GM18907 (cell line): Measurements from ENCODE around the gene DNMT3L.
"Not testable (repeated sequence)": the region's sequence is repeated elsewhere in the genome, so short reads cannot be mapped to it uniquely, and the experiment has no call there.

Experiments used
- ATAC-seq: cut with Tn5 transposase; IDR thresholded peaks from one replicate; pipeline ENCODE4 v1.9.1; 2021; ENCODE audit warnings: mild to moderate bottlenecking, moderate library complexity; ENCODE audit not compliant: unreplicated experiment

DNMT3L gene

GRCh38 chr21:44295163-44295573 lies 33.5 kb upstream of the DNMT3L start:
- ATAC-seq = no peak

- no peak for ATAC-seq
Observed at GRCh38 chr21:44294391-44295162, 32.9 kb upstream of the DNMT3L start.

- ATAC-seq = no peak
Observed at GRCh38 chr21:44293551-44294231, 32.0 kb upstream of the DNMT3L start.

DNA sequence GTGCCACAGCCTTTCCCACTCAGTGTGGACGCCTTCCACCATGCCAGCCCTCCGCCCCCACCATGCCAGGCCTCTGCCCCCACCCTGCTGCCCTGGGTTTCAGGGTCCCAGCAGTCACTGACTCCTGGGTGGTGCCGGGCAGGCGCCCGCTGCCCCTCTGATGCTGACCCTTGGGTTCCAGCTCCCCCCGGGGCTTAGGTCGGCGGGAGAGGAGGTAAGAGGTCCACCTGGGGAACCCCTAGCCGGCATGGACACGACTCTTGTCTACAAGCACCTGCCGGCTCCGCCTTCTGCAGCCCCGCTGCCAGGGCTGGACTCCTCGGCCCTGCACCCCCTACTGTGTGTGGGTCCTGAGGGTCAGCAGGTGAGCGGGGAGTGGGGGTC lies 31.1 kb upstream of the DNMT3L start:
- no peak for ATAC-seq

GRCh38 chr21:44291936-44292811 lies 30.5 kb upstream of the DNMT3L start:
- no peak for ATAC-seq

GRCh38 chr21:44291078-44291935 lies 29.6 kb upstream of the DNMT3L start:
- ATAC-seq = no peak

GRCh38 chr21:44290327-44291077 lies 28.8 kb upstream of the DNMT3L start:
- no peak for ATAC-seq

- ATAC-seq = no peak
Observed at GRCh38 chr21:44289381-44290010, 27.8 kb upstream of the DNMT3L start.

GRCh38 chr21:44288251-44289110 lies 26.8 kb upstream of the DNMT3L start:
- ATAC-seq = no peak

DNA sequence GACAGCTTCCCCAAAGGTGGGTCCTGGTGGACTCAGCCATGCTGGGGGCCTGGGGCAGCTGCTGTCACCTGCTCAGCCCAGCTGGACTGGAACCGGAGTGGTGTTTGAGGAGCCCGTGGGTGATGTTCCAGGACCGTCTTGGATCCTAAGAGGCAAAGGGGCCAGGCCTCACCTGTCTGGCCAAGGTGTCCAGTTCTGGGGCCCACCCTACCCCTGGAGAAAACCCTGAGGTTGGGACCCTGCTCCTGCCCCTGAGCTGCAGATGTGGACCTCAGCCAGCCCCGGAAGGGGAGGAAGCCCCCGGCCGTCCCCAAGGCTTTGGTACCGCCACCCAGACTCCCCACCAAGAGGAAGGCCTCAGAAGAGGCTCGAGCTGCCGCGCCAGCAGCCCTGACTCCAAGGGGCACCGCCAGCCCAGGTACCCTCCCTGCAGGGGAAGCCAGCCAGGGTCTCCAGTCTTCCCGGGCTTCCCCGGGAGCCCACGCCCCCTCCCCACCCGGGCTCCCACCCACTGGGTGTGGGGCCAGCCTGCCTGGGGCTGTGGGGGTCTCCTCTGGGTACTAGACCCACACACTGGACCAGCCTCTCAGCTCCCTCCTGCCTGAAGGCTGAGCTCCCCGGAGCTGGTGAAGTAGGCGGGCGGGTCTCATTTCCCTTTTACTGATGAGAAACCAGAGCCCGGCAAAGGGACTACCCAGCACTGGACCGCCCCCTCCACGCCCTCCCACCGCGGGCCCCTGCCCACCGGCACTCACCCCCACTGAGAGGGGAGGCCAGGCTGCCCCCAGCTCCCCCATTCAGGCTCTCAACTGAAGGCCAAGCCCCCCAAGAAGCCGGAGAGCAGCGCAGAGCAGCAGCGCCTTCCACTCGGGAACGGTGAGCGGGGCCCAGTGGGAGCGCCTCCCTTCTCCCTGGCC lies 25.3 kb upstream of the DNMT3L start:
- ATAC-seq = no peak

- no peak for ATAC-seq
Observed at GRCh38 chr21:44286086-44286715, 24.5 kb upstream of the DNMT3L start.

GRCh38 chr21:44285138-44285992 lies 23.7 kb upstream of the DNMT3L start, which contains the start of gene AIRE:
AIRE (plus strand) TSS chr21:44285876; CDS start chr21:44286007, 131 bp downstream.
- no peak for ATAC-seq

DNA sequence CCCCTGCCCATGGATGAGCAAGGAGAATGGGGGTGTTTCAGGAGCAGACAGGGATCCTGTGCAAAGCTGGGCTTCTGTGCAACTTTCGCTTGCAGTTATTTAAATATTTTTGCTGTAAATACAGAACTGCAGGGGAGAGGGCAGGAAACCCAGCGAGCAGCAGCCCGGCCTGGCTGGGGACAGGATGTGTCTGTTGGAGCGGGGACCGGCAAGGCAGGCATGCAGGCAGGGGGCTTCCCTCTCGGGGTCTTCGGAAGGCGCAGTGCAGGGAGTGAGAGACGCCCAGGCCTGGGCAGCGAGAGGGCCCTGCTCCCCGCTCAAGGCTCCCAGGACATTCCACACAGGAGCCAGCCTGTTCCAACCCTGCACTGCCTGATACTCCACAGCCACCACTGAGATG lies 22.3 kb upstream of the DNMT3L start:
- no peak for ATAC-seq

GRCh38 chr21:44283211-44283785 lies 21.6 kb upstream of the DNMT3L start:
- not testable (repeated sequence) for ATAC-seq

DNA sequence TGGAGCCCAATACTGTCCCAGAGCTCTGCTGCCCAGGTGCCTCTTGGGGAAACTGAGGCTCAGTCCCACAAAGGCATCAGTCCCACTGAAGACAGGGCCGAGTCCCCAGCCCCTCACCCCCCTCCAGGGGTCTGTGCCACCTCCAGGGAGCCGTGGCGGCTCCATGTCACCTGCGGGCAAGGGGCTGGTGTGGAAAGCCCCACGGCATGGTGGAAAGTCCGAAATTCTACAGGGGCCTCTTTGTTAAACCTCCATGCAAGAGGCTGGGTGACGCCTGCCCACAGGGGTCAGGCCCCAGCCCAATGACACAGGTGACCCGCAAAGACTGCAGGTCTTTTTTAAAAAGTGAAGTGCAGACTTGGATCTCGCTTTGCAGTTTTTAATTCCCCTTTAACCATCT lies 20.7 kb upstream of the DNMT3L start:
- ATAC-seq = no peak

DNA sequence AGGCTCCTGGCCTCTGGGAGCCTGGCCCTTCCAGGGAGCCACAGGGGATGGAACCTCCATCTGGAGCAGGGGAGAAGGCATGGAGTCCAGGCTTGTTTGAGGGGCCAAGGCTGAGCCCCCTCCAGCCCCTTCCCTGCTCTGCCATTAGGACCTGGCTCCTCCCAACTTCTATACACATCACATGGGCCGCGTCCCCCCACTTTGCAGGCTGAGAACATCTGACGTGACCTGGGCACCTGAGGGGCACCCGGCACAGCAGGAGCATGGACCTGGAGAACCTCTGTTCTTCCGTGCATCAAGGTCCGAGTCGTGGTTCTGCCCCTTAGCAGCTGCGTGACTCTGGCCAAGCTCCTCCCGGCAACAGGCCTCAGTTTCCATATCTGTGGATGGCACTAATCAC lies 20.1 kb upstream of the DNMT3L start:
- no peak for ATAC-seq
